GM10248 (cell line): ENCODE results near the gene SMIM22.

Experiments
- CTCF ChIA-PET: fragments of 300-600 bp; sonication (Branson Sonifier 250); formaldehyde crosslinking; extraction: SDS; loops from one replicate; lab custom pipeline; 2021; ENCODE audit warnings: antibody characterized with exemption; lab: Yijun Ruan, JAX
- POLR2A ChIA-PET: fragments of 350-650 bp; sonication (Branson Sonifier 250); formaldehyde crosslinking; extraction: SDS; loops from one replicate; lab custom pipeline; 2020; ENCODE audit warnings: antibody characterized with exemption; lab: Yijun Ruan, JAX
- DNase-seq: peaks from one replicate; pipeline ENCODE4 v3.0.0; 2012; ENCODE audit errors: extremely low spot score
- CTCF ChIP-seq: IDR thresholded peaks from 2 replicates; pipeline ENCODE4 v1.5.1; 2012; ENCODE audit warnings: mild to moderate bottlenecking, low read depth; ENCODE audit errors: extremely low read depth, missing control alignments, control extremely low read depth

The SMIM22 gene

GRCh38 chr16:4813251-4814003 lies 18.3 kb downstream of the SMIM22 start:
- CTCF ChIA-PET, result interaction anchor here (1.5 kb wide), 1 partner anchor 12 kb away, joined by 5 read pairs; no protein-coding TSS in a partner anchor
- POLR2A ChIA-PET, result interaction anchor here (0.6 kb wide), 1 partner anchor 213 kb away, joined by 3 read pairs; no protein-coding TSS in a partner anchor
- no peak for TF ChIP-seq CTCF
- no peak for DNase-seq

- DNase-seq, result no peak
- TF ChIP-seq CTCF, result no peak
- ChIA-PET CTCF (interaction anchor here (1.5 kb wide), 1 partner anchor 12 kb away, joined by 5 read pairs; no protein-coding TSS in a partner anchor), POLR2A (no interaction called here)
Measured at GRCh38 chr16:4814046-4814445, 18.9 kb downstream of the SMIM22 start.

GRCh38 chr16:4814542-4815173 lies 19.5 kb downstream of the SMIM22 start:
- POLR2A ChIA-PET, result no interaction called here
- CTCF ChIA-PET, result interaction anchor here (0.9 to 1.5 kb wide), 2 partner anchors 11 to 12 kb away, joined by 3 to 5 read pairs; partner anchors contain the start of gene ROGDI

GRCh38 chr16:4820652-4821051 lies 25.5 kb downstream of the SMIM22 start:
- CTCF ChIA-PET, result interaction anchor here (1.7 kb wide), 2 partner anchors 10 to 13 kb away, joined by 3 to 4 read pairs; no protein-coding TSS in a partner anchor
- TF ChIP-seq CTCF, result no peak
- DNase-seq, result no peak
- POLR2A ChIA-PET, result no interaction called here

More at GRCh38 chr16:4814542-4815173, 19.5 kb downstream of the SMIM22 start:
- no peak for DNase-seq
- no peak for TF ChIP-seq CTCF

GRCh38 chr16:4825196-4825595 lies 30.0 kb downstream of the SMIM22 start:
- TF ChIP-seq CTCF, result no peak
- ChIA-PET POLR2A (no interaction called here), CTCF (interaction anchor here (1.3 to 2.3 kb wide), 4 partner anchors 8 to 18 kb away, joined by 3 to 8 read pairs (median 4); no protein-coding TSS in a partner anchor)
- no peak for DNase-seq

- ChIA-PET POLR2A (no interaction called here), CTCF (interaction anchor here (1.8 to 2.3 kb wide), 2 partner anchors 13 to 16 kb away, joined by 5 to 8 read pairs; no protein-coding TSS in a partner anchor)
Measured at GRCh38 chr16:4826526-4826925, 31.4 kb downstream of the SMIM22 start.

More at GRCh38 chr16:4826526-4826925, 31.4 kb downstream of the SMIM22 start:
- no peak for TF ChIP-seq CTCF
- DNase-seq, result no peak
